Activated B cell treated with CpG ODN at 0.5 μM for 24 hours (primary cell): ENCODE measurements around the gene GNA14. TPM values are rescaled to one million over a fixed set of nuclear protein-coding genes. Genes with fewer than 3 reads are reported as not detected.

ENCODE experiments used
- ATAC-seq: fragments of 200-7000 bp; cut with Tn5 transposase; one replicate; pipeline ENCODE4 v1.10.0; 2021; ENCODE audit warnings: low read depth, mild to moderate bottlenecking, moderate library complexity
- CTCF ChIA-PET: fragments of 350-600 bp; sonication (Branson Sonifier 250); formaldehyde crosslinking; loops from one replicate; lab custom pipeline; 2021; ENCODE audit warnings: antibody characterized with exemption; lab: Charles Lee
- POLR2A ChIA-PET: fragments of 350-600 bp; sonication (Branson Sonifier 250); formaldehyde crosslinking; loops from one replicate; lab custom pipeline; 2021; ENCODE audit warnings: antibody characterized with exemption; lab: Charles Lee
- DNase-seq: peaks from one replicate; pipeline ENCODE4 v3.0.0; 2022
- H3K27ac Mint-ChIP-seq: one replicate; pipeline ENCODE4 v1.8.0; 2020; ENCODE audit warnings: mixed read lengths
- H3K27me3 Mint-ChIP-seq: one replicate; pipeline ENCODE4 v1.8.0; 2021; ENCODE audit warnings: mixed read lengths
- H3K36me3 Mint-ChIP-seq: one replicate; pipeline ENCODE4 v1.8.0; 2021; ENCODE audit warnings: low read depth, mixed read lengths
- H3K4me1 Mint-ChIP-seq: one replicate; pipeline ENCODE4 v1.8.0; 2021; ENCODE audit warnings: mixed read lengths
- H3K4me3 Mint-ChIP-seq: one replicate; pipeline ENCODE4 v1.8.0; 2020; ENCODE audit warnings: mild to moderate bottlenecking, mixed read lengths
- H3K9me3 Mint-ChIP-seq: one replicate; pipeline ENCODE4 v1.8.0; 2020; ENCODE audit warnings: mixed read lengths
- intact Hi-C: fragments of 100-400 bp; cut with micrococcal nuclease; formaldehyde crosslinking; loops from one replicate; pipeline ENCODE4 v1.15.1; 2024
- total RNA-seq: library from RNA; stranded (reverse); gene quantifications from 2 replicates; pipeline ENCODE4 v1.2.3, GENCODE V29; 2022
- TF ChIP-seq, protein P1 (sequence below): fragments of 200-600 bp; IDR thresholded peaks from one replicate; pipeline ENCODE4 v1.8.0; 2022; ENCODE audit warnings: antibody characterized with exemption, mild to moderate bottlenecking

The GNA14 gene
- total RNA-seq, 1 donor from 2014 or later, result not detected

GRCh38 chr9:77534376-77535057 is 113.6 kb downstream of the GNA14 start:
- H3K9me3 Mint-ChIP-seq, result no peaks in the 10 kb centered on the region
- H3K36me3 Mint-ChIP-seq, result no peaks in the 10 kb centered on the region
- CTCF ChIA-PET, result no interaction called here
- H3K27ac Mint-ChIP-seq, result no peak overlapping the region
- POLR2A ChIA-PET, result no interaction called here
- H3K27me3 Mint-ChIP-seq, result no peaks in the 10 kb centered on the region
- no peaks in the 10 kb centered on the region for H3K4me1 Mint-ChIP-seq
- TF ChIP-seq, protein P1, sequence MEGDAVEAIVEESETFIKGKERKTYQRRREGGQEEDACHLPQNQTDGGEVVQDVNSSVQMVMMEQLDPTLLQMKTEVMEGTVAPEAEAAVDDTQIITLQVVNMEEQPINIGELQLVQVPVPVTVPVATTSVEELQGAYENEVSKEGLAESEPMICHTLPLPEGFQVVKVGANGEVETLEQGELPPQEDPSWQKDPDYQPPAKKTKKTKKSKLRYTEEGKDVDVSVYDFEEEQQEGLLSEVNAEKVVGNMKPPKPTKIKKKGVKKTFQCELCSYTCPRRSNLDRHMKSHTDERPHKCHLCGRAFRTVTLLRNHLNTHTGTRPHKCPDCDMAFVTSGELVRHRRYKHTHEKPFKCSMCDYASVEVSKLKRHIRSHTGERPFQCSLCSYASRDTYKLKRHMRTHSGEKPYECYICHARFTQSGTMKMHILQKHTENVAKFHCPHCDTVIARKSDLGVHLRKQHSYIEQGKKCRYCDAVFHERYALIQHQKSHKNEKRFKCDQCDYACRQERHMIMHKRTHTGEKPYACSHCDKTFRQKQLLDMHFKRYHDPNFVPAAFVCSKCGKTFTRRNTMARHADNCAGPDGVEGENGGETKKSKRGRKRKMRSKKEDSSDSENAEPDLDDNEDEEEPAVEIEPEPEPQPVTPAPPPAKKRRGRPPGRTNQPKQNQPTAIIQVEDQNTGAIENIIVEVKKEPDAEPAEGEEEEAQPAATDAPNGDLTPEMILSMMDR, result no peak
- ATAC-seq (no peak), DNase-seq (no peak)
- intact Hi-C loops, result no loop called here
- no peak overlapping the region for H3K4me3 Mint-ChIP-seq

GRCh38 chr9:77533671-77534070 is 114.5 kb downstream of the GNA14 start:
- no peaks in the 10 kb centered on the region for H3K4me1 Mint-ChIP-seq
- H3K27ac Mint-ChIP-seq, result no peak overlapping the region
- DNase-seq (no peak), ATAC-seq (no peak)
- H3K9me3 Mint-ChIP-seq, result no peaks in the 10 kb centered on the region
- no peak overlapping the region for H3K4me3 Mint-ChIP-seq
- no peaks in the 10 kb centered on the region for H3K36me3 Mint-ChIP-seq
- ChIA-PET POLR2A (no interaction called here), CTCF (no interaction called here)
- no peaks in the 10 kb centered on the region for H3K27me3 Mint-ChIP-seq
- intact Hi-C loops, result no loop called here
- TF ChIP-seq, protein P1, result no peak

GRCh38 chr9:77532607-77533006 is 115.5 kb downstream of the GNA14 start:
- Mint-ChIP-seq H3K4me1 (no peaks in the 10 kb centered on the region), H3K4me3 (no peak overlapping the region), H3K9me3 (no peaks in the 10 kb centered on the region), H3K36me3 (no peaks in the 10 kb centered on the region), H3K27me3 (no peaks in the 10 kb centered on the region), H3K27ac (no peak overlapping the region)
- DNase-seq (no peak), ATAC-seq (no peak)
- CTCF ChIA-PET, result no interaction called here
- TF ChIP-seq, protein P1, result no peak
- intact Hi-C loops, result no loop called here
- POLR2A ChIA-PET, result no interaction called here

GRCh38 chr9:77531400-77531799 is 116.7 kb downstream of the GNA14 start:
- H3K27me3 Mint-ChIP-seq, result no peaks in the 10 kb centered on the region
- ChIA-PET POLR2A (no interaction called here), CTCF (no interaction called here)
- no peaks in the 10 kb centered on the region for H3K36me3 Mint-ChIP-seq
- H3K27ac Mint-ChIP-seq, result no peak overlapping the region
- intact Hi-C loops, result no loop called here
- TF ChIP-seq, protein P1, result no peak
- ATAC-seq (no peak), DNase-seq (no peak)
- H3K4me1 Mint-ChIP-seq, result no peaks in the 10 kb centered on the region
- no peaks in the 10 kb centered on the region for H3K9me3 Mint-ChIP-seq
- H3K4me3 Mint-ChIP-seq, result no peak overlapping the region

DNA sequence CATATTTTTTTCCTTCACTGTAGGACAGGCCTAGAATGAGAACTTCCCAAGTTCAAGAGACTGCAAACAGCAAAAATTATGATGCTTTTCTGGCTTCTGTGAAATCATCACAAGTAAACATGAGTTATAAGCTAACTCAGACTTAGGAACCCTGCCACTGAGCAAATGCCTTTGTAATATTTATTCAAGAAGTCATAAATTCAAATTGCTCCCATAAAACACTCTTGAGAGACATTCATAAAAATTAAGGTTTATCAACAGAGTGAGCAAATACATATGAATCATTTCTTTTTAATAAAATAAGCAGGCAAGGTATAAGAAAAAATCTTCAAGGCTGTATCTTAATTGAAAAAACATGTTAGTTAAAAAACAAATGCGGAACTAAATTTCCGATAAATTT is 124.2 kb downstream of the GNA14 start:
- ATAC-seq (no peak), DNase-seq (no peak)
- TF ChIP-seq, protein P1, result no peak
- peaks cover 2% of the 10 kb centered on the region for H3K27me3 Mint-ChIP-seq
- H3K9me3 Mint-ChIP-seq, result no peaks in the 10 kb centered on the region
- no peaks in the 10 kb centered on the region for H3K4me1 Mint-ChIP-seq
- H3K4me3 Mint-ChIP-seq, result no peak overlapping the region
- ChIA-PET CTCF (no interaction called here), POLR2A (no interaction called here)
- no peak overlapping the region for H3K27ac Mint-ChIP-seq
- no peaks in the 10 kb centered on the region for H3K36me3 Mint-ChIP-seq
- intact Hi-C loops, result no loop called here
